Hepatocyte (in vitro differentiated cells): ENCODE results near the gene FILIP1.

ENCODE experiments used
- CTCF ChIP-seq: fragments of 200-600 bp; sonication (generic); IDR thresholded peaks from 2 replicates; pipeline ENCODE4 v1.5.1; 2016; ENCODE audit warnings: antibody characterized with exemption, mild to moderate bottlenecking; ENCODE audit not compliant: poor library complexity
- EZH2 ChIP-seq: fragments of 200-600 bp; sonication (generic); IDR thresholded peaks from 2 replicates; pipeline ENCODE4 v1.6.1; 2016; ENCODE audit warnings: antibody characterized with exemption, mild to moderate bottlenecking, borderline replicate concordance

- TF ChIP-seq CTCF (no peak), EZH2 (no peak)
Measured at GRCh38 chr6:75372884-75373283, 120.7 kb downstream of the FILIP1 start.
